Activated CD8-positive, alpha-beta memory T cell treated with anti-CD3 and anti-CD28 coated beads, Interleukin-2, amount 50 U/mL, for 1 hour (primary cell): ENCODE results near the gene MTA1.

ENCODE experiments used
- DNase-seq: peaks from one replicate; pipeline ENCODE4 v3.0.0-alpha.2; 2020; ENCODE audit errors: extremely low read depth

The MTA1 gene

DNA sequence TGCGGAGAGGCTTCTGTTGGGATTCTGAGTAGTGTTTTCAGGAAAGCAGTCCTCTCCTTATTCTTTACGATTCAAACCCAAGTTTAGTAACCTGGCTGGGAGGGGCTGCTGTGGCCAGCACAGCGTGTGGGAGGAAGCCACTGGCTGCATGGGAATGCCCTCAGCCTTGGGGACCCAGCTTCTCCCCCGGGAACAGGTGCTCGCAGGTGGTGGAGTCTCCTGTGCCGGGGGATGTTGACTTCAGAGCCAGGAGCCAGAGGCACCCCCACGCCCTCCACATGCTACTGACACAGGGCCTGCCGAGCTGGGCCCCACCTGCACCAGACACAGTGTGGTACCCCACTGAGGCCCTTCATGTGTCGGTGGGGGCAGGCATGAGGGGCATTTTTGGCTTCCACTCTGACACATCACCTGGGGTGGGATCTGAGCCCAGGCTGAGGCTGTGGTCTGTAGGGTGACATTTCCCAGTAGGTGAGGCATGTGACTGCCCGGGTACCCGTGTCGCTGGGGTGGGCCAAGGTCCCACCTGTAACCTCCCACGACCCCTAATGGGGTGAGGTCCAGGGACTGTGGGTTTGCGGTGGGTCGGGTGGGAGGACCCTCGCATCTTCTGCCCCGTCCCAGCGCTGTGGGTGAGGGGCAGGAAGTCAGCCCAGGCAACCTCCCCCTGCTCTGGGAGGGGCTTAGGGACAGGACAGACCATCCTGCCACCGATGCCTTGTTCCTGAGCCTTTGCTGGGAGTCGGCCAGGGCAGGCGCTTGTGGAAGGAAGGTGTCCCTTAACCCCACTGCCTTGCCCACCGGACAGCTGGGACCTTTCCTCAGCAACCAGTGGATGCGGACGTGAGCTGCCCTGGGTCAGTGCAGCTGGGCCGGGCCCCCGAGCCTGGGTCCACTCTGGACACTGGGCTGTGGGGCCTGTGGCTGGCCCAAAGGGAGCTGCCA lies 26.5 kb downstream of the MTA1 start:
- no peak for DNase-seq

DNA sequence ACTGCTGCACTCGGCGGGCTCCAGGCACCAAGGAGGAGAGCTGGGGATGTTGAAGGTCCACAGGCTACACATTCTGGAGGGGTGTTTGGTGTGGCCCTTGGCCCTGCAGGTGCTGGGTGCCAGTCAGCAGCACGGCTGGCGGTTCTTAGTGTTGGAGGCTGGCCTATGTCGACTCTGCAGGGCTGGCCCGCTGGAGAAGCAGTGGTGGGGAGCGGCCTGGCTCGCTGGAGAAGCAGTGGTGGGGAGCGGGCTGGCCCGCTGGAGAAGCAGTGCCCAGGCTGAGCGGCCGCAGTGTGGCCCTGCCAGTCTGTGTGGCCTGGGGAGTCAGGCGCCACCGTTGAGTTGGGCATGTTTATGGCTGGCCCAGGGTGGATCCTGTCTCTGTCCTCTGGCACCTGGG lies 27.3 kb downstream of the MTA1 start:
- no peak for DNase-seq

DNA sequence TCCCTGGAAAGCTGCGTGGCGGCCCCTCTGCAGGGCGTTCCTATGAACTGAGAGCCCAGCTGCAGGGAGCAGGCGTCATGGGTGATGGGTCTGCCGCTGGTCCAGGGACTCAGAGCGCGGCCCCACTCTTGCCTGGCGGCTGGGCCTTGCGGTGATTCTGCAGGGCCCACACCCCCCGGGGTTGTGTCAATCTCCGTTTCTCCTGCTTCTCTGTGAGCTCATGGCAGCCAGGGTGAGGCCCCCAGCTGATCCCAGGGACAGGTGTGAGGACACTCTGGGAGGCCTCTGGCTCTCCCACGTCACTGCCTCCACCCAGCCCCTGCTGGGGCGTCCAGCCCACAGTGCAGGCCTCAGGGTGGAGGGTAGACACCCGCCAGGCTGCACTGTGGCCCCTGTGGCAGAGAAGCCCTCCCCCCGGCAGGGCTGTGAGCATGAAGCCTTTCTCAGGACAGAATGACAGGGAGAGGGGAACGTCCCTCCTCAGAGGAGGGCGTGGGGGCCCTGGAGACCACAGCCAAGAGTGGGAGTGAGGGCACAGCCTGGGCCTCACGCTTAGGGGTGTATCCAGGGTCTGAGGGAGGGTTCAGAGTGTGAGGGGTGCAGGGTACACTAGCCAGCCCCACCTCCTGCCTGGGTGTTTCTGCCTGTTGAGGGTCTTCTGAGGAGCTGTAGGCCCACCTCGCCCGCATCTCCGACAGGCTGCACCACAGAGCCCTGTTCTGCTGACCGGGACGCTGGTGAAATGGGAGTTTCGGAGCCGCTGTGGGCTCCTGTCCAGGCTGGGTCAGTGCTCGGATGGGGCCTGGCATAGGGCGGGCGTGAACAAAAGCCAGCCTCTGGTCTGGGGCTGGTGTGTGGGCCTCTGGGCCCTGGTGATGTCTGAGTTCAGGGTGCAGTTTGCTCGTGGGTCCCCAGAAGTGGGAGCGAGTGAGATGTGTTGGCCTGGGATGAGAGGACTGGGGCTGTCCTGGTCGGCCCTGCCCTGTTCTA lies 28.3 kb downstream of the MTA1 start:
- DNase-seq, result no peak

DNA sequence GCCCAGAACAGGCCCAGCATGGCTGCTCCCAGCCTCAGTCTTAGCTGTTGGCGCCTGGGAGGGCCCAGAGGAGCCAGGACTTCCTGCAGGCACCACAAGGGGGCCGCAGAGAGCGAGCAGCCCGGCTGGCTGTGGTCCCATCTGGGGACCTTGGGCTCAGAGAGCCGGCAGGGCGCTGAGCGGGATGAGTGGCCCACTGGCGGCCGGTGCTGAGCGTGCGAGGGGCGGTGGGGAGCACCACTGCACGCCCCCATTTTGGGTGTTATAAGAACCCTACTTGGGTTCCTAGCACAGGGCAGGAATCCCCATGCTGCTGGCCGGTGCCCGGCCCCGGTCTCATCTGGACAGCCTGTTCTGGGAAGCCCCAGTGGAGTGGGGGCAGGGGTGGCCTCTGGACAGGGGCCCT lies 29.1 kb downstream of the MTA1 start:
- peak; percentile 20 for DNase-seq

DNA sequence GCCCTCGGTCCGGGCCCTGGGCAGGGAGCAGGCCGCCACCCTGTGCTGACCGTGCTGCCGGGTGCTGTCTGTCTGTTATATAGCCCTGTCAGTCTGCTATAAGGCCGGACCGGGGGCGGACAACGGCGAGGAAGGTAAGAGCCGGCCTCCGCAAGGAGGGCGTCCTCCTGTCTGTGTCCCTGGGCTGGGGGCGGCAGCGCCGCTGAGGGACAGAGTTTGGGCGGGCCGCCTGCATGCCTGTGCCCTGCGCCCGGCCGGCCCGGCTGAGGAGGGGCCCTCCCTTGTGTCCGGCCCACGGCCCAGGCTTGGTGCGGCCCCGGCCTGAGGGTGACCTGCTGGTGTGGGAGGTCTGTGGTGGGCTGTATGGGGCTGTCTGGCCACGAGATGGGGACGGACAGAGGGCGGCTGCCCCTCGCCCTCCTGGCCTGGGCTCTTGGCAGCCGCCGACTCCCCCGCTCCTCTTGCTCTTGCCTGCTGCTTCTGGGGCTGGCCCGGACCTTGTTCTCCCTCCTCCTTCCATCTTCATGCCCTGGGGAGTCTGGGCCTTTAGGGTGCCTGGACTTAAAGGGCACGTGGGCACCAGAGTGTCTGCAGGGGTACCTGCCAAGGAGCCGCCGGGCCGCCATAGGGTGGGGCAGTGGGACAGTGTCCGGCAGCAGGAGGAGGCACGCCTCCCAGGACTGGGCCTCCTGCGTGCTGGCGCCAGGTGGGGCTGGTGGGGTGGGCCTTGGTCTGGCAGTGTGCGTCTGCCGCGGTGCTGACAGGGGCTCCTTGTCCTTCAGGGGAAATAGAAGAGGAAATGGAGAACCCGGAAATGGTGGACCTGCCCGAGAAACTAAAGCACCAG lies 29.9 kb downstream of the MTA1 start:
- no peak for DNase-seq

DNA sequence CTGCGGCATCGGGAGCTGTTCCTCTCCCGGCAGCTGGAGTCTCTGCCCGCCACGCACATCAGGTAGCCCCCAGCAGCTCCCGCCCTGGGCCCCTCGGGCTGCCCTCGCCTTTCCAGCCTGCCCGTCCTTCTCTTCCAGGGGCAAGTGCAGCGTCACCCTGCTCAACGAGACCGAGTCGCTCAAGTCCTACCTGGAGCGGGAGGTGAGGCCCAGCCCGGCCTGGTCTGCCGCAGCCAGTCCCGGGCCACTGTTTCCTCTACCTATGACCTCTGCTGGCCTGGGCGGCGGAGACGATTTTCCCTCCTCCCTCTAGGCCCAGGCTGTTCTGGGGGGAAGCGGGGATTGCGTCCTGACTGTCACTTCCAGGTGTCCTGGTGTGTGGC lies 30.5 kb downstream of the MTA1 start:
- DNase-seq, result no peak

DNA sequence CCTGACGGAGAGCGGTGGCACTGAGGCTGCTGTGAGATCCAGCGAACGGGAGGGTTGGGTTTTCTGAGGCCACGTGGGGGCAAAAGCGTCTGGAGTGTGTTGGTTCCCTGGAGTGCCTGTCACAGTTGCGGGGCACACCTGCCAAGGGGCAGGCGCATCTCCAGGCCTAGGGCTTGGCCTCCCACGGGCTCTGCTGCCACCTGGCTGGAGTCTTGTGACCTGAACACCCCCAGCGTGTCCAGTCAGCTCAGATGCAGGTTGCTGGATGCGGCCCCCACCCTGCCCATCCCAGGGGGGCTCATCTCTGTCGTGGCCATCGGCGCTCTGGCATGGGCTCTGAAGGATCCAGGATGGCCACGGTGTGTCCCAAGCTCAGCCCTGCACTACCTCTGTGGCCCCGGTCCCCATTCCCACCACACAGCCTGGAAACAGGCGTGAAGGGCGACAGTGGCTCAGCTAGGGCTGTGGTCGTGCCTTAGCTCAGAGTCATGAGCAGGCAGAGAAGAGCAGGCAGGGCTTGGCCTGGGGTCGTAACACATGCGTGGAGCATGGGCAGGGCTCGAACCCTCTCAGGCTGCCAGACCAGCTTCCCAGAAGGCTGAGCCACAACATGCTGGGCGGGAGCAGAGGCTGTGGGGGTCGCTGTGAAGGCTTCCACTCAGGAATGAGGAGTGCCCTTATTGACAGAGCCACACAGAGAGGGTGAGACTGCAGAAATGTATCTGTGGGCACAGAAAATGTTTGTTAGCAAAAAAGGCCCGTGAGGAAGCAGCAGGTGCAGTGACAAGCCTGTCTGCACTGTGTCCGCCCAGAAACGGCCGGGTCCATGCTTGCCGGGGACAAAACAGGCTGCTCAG lies 31.5 kb downstream of the MTA1 start:
- DNase-seq, result no peak

DNA sequence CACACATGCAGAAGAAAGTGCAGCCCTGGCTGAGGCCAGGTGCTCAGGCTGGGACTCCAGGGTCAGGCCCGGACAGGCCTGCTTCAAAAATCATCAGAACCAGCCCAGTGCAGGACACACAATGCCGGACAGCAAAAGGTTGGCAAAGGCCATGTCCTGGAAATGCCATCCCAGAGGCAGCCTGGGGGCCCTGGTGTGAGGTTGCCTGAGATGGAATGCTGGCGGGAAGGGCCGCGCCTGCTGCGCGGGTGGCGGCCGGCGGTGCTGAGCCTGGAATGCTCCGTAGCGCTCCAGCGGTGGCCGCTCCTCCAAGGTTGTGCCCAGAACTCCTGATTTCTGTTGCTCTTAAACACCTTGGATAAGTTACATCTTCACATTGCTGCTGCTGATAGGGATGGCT lies 33.3 kb downstream of the MTA1 start:
- no peak for DNase-seq

DNA sequence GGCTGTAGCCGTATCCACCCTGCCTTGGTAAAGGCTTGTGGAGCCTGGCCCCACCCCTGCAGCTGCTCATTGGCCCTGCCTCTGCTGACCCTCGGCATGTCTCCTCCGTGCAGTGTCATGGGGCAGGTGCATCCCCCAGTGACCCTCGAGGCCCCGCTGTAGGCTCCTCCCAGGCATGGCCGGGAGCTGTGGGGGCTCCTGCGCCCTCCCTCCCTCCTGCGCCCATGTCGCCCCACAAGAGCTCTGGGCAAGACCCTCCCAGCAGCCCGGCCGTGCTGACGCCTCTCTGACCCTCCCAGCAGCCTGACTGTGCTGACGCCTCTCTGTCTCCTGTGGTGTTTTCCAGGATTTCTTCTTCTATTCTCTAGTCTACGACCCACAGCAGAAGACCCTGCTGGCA lies 34.2 kb downstream of the MTA1 start:
- no peak for DNase-seq

DNA sequence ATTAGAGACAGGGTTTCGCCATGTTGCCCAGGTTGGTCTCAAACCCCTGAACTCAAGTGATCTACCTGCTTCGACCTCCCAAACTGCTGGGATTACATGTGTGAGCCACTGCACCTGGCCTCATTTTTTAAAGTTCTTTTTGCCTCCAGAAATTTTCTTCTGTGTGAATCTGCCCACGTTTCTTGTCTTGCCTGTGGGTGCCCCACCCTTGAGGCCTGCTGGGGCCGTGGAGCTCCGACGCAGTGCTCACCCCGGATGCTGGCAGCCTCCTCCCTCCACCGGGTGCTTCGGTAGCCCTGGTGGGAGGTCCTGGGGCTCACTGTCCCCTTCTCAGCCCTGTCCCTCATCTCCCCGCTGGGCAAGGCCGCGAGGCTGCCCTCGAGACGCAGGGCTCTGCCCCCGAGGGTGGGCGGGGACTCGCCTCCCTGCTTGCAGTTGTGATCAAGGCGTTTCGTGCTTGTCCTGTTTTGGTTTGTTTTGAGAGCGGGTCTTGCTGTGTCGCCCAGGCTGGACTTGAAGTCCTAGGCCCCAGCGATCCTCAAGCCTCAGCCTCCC lies 35.5 kb downstream of the MTA1 start:
- DNase-seq, result no peak

DNA sequence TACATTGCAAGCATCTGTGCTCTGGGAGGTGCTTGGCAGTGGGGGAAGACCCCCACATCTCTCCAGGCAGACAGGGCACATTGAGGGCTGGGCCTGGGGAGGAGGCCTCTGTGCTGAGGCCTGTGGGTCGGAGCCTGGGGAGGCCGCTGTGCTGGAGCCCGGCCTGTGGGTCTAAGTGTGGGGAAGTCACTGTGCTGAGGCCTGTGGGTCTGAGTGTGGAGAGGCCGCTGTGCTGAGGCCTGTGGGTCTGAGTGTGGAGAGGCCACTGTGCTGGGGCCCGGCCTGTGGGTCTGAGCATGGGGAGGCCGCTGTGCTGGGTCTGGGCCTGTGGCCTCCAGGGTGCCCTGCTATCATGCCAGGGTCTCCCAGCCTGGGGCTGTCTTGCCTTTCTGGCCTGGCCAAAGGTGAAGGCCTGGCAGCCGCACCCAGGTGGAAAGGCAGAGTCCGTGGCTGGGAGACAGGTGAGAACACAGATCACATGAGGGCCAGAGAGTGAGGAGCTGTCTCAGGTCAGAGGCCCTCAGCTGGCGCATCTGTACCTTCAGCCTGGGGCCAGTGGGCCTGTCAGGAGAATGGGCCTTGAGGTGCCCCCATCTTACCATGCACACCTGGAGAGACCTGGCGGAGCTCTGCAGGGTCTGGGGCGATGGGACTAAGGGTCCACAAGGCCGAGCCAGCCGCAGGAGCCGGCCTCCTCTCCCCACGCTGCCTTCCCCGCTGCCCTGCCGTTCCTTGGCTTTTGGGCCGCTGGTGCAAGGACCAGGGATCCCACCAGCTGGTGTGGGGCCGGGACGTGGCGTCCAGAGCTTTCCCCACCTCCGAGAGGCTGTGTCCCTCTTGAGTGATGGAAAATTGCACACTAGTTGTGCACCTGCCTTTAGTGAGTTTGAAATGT lies 36.4 kb downstream of the MTA1 start:
- DNase-seq, result no peak

DNA sequence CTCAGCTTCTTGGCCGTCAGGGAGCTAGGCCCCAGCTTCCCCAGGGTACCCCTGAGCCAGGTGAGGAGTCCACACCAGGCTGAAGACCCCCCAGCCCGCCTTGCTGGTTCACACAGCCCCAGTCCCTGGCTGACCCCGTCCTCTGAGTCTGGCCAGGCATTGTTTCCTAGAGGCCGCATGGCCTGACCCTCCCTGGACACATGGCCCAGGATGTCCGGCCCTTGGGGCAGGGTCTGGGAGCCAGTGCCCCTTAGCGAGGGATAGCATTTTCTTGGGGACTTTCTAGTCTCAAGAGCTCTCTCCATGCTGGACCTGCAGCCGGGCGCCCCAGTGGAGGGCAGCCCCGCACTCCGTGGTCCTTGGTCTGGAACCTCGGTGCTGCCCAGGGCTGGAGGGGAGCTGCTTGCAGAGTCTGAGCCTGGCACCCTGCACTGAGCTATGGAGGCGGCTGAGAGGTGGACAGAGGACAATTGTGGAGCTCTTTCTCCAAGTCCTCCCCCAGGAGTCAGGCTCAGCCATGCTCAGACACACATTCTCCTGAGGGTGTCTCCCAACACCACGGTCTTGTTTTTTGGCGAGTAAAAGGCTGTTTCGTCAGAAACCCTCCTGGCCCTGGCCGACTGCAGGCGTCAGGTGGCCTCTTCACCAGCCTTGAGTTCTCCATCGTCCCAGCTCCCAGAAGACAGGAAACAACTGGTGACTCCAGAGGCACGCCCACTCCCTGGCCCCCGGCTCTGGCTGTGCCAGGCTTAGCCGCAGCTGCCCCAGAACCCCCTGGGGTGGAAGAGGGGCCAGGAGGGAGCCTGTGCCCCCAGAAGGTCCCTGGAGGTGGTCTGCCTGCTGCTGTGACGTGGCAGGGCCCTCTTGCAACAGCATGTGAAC lies 37.4 kb downstream of the MTA1 start:
- DNase-seq, result no peak

DNA sequence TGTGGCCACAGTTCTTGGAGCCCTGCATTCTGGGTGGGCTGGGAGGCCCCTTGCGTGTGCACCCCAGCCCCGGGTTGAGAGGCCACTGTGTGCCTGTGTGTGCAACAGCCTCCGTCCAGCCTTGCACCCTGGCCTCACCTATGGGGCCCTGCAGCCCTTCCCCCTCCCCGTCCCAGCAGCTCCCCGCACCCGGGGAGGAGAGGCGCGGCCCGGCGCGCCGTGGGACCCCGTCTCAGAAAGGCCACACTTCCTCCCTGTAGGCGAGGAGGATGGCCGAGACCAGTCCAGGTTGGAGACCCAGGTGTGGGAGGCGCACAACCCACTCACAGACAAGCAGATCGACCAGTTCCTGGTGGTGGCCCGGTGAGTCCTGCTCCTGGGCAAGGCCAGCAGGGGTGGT lies 38.4 kb downstream of the MTA1 start:
- no peak for DNase-seq

DNA sequence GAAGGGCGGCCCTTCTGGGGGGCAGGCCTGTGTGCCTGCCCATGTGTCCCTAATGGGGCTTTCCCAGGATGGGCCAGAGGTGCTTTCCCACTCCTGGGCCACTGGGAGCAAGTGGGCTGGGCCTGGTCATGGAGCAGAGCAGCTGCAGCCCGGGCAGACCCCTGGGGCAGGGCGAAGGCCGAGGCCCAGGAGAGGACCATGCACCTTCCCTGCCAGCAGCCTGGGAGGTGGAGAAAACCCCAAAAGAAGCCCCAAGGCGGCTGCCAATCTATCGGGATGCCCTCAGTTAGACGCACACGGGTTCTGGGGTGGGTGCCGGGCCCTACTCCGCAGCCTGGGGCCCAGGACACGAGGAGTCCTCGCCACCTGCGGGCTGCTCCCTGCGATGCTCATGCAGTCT lies 38.9 kb downstream of the MTA1 start:
- no peak for DNase-seq

DNA sequence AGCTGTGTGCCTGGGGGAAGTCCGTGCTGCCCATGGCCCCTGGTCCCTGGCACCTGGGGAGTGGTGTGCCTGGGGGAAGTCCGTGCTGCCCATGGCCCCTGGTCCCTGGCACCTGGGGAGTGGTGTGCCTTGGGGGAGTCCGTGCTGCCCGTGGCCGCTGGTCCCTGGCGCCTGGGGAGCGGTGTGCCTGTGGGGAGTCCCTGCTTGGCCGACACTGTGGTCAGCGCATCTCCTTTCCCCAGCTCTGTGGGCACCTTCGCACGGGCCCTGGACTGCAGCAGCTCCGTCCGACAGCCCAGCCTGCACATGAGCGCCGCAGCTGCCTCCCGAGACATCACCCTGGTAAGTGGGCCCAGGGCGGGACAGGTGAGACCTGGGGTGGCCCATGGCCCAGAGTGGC lies 40.5 kb downstream of the MTA1 start:
- no peak for DNase-seq

DNA sequence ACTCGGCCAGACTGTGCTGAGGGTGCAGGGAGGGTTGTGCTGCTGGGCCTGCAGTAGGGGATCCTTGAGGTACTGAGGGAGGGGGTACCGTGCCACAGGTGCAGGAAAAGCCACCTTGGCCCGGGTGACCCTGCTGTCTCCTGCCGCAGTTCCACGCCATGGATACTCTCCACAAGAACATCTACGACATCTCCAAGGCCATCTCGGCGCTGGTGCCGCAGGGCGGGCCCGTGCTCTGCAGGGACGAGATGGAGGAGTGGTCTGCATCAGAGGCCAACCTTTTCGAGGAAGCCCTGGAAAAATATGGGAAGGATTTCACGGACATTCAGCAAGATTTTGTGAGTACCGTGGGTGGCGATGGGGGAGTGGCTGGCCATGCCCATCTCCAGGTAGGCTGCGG lies 41.0 kb downstream of the MTA1 start:
- no peak for DNase-seq

DNA sequence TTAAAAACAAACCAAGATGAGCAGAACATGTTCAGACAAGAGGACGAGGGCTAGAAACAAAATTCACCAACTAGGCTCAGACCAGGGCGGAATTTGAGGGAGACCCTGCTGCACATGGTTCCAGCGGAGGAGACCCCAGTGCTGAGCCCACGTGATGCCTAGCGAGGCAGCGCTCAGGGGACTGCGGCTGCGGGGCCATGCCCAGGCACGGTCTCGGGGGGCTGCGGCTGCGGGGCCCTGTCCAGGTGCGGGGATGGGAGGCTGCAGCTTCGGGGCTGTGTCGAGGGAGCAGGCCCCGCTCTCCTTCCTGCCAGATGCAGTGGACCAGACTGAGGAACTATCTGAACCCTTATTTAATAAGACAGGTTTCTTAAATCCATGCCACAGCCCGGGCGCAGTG lies 42.3 kb downstream of the MTA1 start:
- no peak for DNase-seq

DNA sequence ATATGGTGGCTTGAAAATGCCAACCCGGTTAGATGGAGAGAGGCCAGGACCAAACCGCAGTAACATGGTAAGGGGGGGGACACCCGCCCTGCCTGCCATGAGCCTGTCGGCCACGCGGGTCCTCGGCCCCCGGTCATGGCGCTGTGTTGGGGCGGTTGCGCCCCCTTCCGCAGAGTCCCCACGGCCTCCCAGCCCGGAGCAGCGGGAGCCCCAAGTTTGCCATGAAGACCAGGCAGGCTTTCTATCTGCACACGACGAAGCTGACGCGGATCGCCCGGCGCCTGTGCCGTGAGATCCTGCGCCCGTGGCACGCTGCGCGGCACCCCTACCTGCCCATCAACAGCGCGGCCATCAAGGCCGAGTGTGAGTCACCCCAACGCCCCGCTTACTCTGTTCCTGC lies 44.9 kb downstream of the MTA1 start:
- DNase-seq, result no peak
